Measurements from ENCODE around the gene SIGLEC6.

GRCh38 chr19:51469629-51470028 is 61.8 kb downstream of the SIGLEC6 start:
- TF ChIP-seq CTCF (IDR thresholded peaks at IDR 0.05) (no peak), POLR2A (IDR thresholded peaks at IDR 0.05) (no peak)
